ENCODE data around the gene CDCP2.

- TF ChIP-seq CTCF (IDR thresholded peaks at IDR 0.05; ENCODE audit: borderline replicate concordance, extremely low read depth, low read length, poor library complexity, severe bottlenecking) (no peak), EZH2 (IDR thresholded peaks at IDR 0.05; ENCODE audit: borderline replicate concordance, low read depth, low read length, severe bottlenecking) (no peak)
Measured at GRCh38 chr1:54118704-54119103, 34.1 kb downstream of the CDCP2 start.
